SU-DHL-6 (cell line): ENCODE measurements around the gene NCKAP5.

Source experiments
- EZH2phosphoT487 ChIP-seq: fragments of 200-600 bp; sonication (generic), shearing (Covaris generic); conservative IDR thresholded peaks from 2 replicates; pipeline ENCODE4 v1.6.1; 2018; ENCODE audit warnings: mild to moderate bottlenecking, antibody characterized with exemption, low read length, moderate library complexity, mixed read lengths
- TF ChIP-seq, protein P1 (sequence below): fragments of 200-600 bp; sonication (generic); IDR thresholded peaks from one replicate; pipeline ENCODE4 v1.5.1; 2017; ENCODE audit warnings: antibody characterized with exemption, mild to moderate bottlenecking, low read length, moderate library complexity; ENCODE audit not compliant: insufficient read depth, poor library complexity, severe bottlenecking

DNA sequence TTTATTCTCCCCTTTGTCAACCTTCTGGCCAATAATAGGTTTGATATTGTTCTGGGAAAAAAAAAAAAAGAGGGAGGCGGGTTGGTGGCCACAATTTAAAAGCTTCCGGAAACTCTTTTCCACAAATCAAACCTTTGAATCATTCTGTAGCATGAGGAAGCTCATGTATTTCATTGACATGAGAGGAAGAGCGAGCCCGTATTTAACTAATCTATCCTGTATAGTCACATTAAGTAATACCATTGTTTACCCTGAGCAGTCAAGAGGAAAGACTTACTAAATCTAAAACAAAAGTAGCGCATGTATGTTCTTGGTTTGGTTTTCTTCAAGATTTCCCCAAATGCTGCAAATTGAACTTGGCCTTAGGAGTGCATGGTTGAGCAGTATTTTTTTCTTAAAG lies 120.1 kb downstream of the NCKAP5 start:
- TF ChIP-seq, protein P1, sequence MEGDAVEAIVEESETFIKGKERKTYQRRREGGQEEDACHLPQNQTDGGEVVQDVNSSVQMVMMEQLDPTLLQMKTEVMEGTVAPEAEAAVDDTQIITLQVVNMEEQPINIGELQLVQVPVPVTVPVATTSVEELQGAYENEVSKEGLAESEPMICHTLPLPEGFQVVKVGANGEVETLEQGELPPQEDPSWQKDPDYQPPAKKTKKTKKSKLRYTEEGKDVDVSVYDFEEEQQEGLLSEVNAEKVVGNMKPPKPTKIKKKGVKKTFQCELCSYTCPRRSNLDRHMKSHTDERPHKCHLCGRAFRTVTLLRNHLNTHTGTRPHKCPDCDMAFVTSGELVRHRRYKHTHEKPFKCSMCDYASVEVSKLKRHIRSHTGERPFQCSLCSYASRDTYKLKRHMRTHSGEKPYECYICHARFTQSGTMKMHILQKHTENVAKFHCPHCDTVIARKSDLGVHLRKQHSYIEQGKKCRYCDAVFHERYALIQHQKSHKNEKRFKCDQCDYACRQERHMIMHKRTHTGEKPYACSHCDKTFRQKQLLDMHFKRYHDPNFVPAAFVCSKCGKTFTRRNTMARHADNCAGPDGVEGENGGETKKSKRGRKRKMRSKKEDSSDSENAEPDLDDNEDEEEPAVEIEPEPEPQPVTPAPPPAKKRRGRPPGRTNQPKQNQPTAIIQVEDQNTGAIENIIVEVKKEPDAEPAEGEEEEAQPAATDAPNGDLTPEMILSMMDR = no peak
- TF ChIP-seq EZH2phosphoT487 = no peak
